Subcutaneous adipose tissue (tissue), 4 donors: Measurements from ENCODE around the gene VEGFC. TPM values are rescaled to one million over a fixed set of nuclear protein-coding genes. Genes with fewer than 3 reads are reported as not detected.

Experiments
- total RNA-seq, 4 donors: library from RNA; depleted of rRNA; stranded (reverse); fragments of >200 nt; gene quantifications; one replicate each; pipeline ENCODE4 v1.1.0, GENCODE V29; 2016
- TF ChIP-seq, protein P1 (sequence below): fragments of 450-650 bp; IDR thresholded peaks from one replicate; pipeline ENCODE4 v1.5.1; 2016; ENCODE audit warnings: low read depth, mild to moderate bottlenecking, control low read depth, antibody characterized with exemption, moderate library complexity

Gene VEGFC
- total RNA-seq, 4 donors from 2014 or later = 12.6 to 25.4 (median 14.4) TPM

DNA sequence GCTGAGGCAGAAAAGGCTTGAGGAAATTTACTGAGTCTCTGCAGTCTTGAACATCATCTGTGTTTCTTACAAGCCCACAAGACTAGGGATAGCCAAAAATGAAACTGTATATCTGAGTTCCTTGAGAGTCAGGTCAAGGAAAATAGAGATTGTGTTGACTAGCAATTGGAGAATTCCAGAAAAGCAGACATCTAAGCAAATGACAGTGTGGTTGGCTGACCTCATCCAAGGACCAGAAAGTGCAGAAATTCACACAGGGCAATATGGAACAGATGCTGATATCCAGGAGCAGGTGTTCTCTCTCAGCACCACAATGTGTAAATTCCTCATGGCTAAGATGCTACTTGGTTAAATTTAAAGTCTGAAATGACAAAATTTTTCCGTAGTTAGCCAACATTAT lies 146.4 kb downstream of the VEGFC start:
- TF ChIP-seq, protein P1, sequence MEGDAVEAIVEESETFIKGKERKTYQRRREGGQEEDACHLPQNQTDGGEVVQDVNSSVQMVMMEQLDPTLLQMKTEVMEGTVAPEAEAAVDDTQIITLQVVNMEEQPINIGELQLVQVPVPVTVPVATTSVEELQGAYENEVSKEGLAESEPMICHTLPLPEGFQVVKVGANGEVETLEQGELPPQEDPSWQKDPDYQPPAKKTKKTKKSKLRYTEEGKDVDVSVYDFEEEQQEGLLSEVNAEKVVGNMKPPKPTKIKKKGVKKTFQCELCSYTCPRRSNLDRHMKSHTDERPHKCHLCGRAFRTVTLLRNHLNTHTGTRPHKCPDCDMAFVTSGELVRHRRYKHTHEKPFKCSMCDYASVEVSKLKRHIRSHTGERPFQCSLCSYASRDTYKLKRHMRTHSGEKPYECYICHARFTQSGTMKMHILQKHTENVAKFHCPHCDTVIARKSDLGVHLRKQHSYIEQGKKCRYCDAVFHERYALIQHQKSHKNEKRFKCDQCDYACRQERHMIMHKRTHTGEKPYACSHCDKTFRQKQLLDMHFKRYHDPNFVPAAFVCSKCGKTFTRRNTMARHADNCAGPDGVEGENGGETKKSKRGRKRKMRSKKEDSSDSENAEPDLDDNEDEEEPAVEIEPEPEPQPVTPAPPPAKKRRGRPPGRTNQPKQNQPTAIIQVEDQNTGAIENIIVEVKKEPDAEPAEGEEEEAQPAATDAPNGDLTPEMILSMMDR = no peak

DNA sequence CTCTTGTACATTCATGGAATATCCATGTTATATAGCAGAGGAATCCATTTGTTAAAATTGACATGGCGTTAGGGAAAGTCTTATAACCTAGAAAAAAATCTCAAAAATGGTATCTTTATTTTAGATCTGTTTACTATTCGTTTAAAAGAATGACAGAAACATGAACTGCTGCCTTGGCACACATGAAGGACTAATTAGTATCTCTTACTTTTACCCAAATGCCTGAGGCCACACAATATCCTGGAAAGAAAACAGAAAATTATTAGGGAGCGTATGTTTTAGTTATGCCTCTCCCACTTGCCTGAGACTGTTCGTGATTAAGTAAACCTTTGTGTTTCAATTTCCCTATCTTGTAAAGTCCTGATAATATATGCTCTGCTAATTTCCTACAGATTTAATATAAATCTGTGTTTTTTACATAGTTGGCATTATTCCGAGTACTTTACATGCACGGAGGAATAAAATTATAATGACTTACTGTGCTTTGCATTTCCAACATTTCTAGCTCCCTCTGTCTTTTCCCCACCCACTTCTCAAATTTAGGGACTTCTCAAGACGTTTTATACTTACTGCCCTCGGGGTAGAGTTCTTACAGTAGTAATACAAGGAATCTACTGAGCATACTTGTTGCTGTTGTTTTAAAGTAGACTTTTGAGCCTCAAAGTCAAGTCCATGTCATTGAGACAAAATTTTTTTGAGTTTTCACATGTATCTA lies 147.3 kb downstream of the VEGFC start:
- TF ChIP-seq, protein P1 = no peak

DNA sequence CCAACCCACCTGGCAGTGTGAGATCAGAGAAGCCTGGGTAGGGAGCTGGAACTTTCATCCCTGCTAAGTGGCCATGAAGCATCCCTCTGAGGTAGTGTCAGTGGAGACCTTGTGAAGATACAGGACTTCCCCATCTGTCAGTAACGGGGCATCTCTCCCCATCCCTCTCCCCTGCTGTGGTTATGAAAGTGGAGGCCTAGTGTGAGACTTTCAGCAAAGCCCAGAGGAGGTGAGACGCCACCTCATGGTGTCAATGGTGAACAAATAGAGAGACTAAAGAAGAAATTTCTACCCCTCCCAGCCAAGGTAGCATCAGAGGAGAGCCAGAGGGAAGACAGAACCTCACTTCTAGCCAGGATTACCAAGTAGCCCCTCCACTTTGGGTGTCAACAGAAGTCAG lies 150.2 kb downstream of the VEGFC start:
- TF ChIP-seq, protein P1 = no peak

DNA sequence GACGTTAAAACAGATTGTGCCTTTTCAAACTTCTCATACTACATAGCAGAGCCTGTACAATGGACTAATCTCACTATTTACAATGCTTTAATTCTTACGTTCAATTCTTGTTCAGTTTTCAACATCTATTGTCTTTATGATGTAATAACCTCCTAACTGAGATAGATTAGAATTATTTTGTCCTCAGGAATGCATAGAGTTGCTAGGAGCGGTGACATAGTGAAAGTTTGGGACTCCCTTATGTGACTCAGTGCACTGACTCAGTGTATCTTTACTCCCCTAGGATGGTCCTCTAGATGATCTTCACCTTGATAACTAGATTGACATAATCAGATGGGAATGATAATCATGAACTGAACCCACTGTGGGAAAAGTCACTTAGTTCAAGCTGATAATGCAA lies 151.5 kb downstream of the VEGFC start:
- TF ChIP-seq, protein P1 = no peak

DNA sequence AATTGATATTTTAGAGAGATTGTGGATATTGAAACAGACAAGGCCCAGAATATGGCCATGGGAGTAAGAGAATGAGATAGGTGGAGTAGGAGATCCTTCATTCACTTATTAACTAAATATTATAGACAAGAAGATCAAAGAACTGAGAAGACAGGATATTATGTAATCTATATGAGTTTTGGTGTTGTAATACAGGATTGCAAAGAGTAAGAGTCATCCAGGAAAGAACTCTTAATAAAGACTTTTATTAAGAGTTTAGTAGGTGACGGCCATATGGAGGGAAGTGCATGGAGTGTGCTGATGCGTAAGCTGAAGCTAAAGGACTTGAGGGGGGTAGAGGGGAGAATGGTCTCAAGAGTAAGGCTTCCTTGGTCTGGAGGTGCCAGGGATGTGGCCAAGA lies 153.7 kb downstream of the VEGFC start:
- TF ChIP-seq, protein P1 = no peak

DNA sequence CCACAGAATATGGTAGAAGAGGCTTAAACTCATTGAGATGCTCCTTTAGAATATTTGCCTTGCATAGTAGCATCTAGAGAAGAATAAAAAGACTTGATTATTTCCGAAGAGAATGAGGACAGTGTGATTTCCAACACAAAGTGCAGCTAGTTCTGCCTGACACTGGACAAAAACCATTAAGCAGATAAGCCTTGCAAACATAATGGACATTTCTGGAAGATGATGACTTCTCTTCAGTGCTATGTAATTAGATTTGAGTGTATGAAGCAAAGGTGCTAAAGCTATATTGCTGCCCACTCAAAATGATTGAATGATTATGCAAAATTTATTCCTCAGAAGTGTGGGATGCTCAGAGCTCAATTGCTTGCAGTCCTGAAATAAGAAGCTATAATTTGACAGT lies 156.4 kb downstream of the VEGFC start:
- TF ChIP-seq, protein P1 = no peak

DNA sequence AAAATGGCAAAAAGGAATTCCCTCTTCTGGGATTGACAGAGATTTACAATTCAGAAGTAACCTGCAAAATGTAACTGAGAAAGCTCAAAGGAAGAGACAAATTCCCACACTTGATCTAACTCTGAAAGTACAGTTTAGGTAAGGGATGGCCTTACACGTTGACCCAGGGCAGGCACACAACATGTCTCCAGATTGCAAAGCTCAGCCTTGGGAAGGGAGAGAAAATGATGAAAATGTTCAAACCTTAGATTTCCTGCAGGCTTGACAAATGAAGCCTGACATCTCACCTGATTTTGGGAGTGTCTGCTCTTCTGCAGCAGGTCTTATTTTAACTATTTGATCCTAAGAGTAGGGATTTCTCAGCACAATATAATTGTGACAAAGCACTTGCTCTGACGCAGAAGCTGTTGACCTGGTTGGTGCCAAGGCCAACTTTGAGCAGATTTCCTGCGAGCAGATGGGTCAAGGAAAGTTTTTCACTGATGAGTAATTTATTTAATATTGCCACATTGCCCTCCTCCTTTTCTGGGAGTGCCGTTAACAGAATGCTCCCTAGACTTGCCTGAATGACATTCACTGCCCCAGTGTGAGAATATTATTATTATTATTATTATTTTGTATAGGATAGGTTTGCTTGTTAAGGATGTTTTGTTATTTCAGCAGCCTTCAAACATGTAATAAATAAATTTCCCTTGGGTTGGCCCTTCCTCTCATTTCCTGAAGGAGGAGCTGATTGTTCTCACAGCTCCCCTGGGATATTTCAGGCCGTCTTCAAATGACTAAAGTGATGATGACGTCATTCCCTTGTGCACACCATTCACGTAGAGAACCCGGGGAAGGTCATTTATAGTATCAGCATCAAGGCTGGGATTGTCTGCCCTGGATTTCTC lies 157.1 kb downstream of the VEGFC start:
- TF ChIP-seq, protein P1 = no peak
